ENCODE measurements around the gene DCN.

Gene DCN

DNA sequence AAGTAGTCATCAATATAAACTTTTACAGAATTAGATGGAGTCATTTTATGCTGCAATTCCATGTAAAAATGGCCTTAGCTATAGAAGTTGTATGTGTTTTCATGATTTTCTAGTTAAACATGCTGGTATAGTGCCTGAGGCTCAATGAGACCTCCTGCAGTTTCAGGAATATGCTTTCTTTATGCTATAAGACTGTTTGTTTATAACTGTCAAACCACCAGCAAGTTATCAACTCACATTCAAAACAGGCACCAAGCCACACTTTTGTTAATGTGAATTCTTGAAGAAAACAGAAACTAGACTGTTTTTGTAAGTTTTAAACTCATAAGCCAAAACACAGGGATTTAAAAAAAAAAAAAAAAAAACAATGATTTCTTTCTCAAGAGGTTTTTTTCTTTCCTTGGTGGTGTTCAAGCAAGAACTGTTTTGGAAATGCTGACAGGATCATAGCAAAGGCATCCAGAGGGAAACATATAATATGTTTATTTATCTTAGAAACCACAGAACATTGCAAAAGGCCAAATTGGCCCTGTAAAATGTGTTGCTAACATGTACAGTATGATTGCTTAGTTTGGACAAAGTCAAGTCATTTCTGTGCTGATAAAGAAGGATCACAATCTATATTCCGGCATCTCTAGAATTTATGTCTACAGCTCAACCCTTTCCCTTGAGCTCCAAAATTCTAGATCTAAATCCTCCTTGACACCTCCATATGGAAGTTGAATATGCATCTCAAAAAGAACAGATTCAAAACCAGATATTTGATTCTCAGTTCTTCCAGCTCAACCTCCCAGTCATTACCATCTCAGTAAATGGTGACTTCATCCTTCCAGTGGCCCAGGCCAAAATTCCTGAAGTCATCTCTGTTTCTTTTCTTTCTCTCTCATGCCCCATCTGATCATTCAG is 42.3 kb downstream of the DCN start:
- Histone ChIP-seq H2AFZ (ENCODE audit: low read depth, low read length) (no peak overlapping the region), H3K4me3 (ENCODE audit: low read depth in 1 of 2, low read length in 2 of 2) (no peak overlapping the region), H3K27me3 (ENCODE audit: insufficient read depth, low read length, poor library complexity) (no peaks in the 10 kb centered on the region), H3K27ac (ENCODE audit: low read length) (no peak overlapping the region), H3K9me3 (ENCODE audit: insufficient read depth, low read length, severe bottlenecking) (no peaks in the 10 kb centered on the region), H3K4me2 (ENCODE audit: insufficient read depth, low read length) (no peak overlapping the region), H3K4me1 (ENCODE audit: insufficient read depth, low read length) (no peaks in the 10 kb centered on the region), H3K36me3 (ENCODE audit: insufficient read depth, low read length) (no peaks in the 10 kb centered on the region), H3K9ac (ENCODE audit: low read depth, low read length) (no peak overlapping the region), H4K20me1 (ENCODE audit: insufficient read depth, low read length) (no peaks in the 10 kb centered on the region), H3K79me2 (ENCODE audit: insufficient read depth, low read length) (no peaks in the 10 kb centered on the region)
- TF ChIP-seq, protein P1, sequence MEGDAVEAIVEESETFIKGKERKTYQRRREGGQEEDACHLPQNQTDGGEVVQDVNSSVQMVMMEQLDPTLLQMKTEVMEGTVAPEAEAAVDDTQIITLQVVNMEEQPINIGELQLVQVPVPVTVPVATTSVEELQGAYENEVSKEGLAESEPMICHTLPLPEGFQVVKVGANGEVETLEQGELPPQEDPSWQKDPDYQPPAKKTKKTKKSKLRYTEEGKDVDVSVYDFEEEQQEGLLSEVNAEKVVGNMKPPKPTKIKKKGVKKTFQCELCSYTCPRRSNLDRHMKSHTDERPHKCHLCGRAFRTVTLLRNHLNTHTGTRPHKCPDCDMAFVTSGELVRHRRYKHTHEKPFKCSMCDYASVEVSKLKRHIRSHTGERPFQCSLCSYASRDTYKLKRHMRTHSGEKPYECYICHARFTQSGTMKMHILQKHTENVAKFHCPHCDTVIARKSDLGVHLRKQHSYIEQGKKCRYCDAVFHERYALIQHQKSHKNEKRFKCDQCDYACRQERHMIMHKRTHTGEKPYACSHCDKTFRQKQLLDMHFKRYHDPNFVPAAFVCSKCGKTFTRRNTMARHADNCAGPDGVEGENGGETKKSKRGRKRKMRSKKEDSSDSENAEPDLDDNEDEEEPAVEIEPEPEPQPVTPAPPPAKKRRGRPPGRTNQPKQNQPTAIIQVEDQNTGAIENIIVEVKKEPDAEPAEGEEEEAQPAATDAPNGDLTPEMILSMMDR (IDR thresholded peaks at IDR 0.05; ENCODE audit: borderline replicate concordance, extremely low read depth, low read length, poor library complexity, severe bottlenecking) = no peak
- no peak for TF ChIP-seq EZH2 (IDR thresholded peaks at IDR 0.05; ENCODE audit: borderline replicate concordance, low read depth, low read length, severe bottlenecking)
- ATAC-seq (ENCODE audit: insufficient read depth, low read depth) (no peak), DNase-seq (no peak)

DNA sequence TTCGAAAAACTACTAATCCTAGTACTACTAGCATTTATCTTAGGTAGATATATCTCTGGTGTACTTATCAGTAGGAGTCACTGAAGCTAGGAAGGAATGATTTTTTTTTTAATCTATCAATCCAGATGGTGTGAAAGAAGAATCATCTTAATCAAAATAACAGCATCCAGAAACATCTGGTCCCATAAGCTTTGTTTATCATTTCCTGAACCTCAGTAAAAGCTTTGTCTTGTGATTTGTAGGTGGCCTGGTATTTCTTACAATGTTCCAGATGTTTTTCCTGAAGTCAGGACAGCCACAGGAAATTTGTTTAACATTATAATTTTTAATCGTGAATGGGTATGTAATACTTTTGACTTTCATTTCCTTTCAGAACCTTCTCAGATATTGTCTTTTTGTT is 43.3 kb downstream of the DCN start:
- no peak overlapping the region for H3K9ac ChIP-seq (ENCODE audit: low read depth, low read length)
- no peaks in the 10 kb centered on the region for H3K79me2 ChIP-seq (ENCODE audit: insufficient read depth, low read length)
- no peak overlapping the region for H3K27ac ChIP-seq (ENCODE audit: low read length)
- TF ChIP-seq EZH2 (IDR thresholded peaks at IDR 0.05; ENCODE audit: borderline replicate concordance, low read depth, low read length, severe bottlenecking) = no peak
- TF ChIP-seq, protein P1 (IDR thresholded peaks at IDR 0.05; ENCODE audit: borderline replicate concordance, extremely low read depth, low read length, poor library complexity, severe bottlenecking) = no peak
- H3K4me2 ChIP-seq (ENCODE audit: insufficient read depth, low read length) = no peak overlapping the region
- H3K27me3 ChIP-seq (ENCODE audit: insufficient read depth, low read length, poor library complexity) = no peaks in the 10 kb centered on the region
- H3K4me3 ChIP-seq (ENCODE audit: low read depth in 1 of 2, low read length in 2 of 2) = no peak overlapping the region
- no peaks in the 10 kb centered on the region for H3K4me1 ChIP-seq (ENCODE audit: insufficient read depth, low read length)
- no peak overlapping the region for H2AFZ ChIP-seq (ENCODE audit: low read depth, low read length)
- ATAC-seq (ENCODE audit: insufficient read depth, low read depth) = no peak
- no peak for DNase-seq
- no peaks in the 10 kb centered on the region for H4K20me1 ChIP-seq (ENCODE audit: insufficient read depth, low read length)
- H3K9me3 ChIP-seq (ENCODE audit: insufficient read depth, low read length, severe bottlenecking) = no peaks in the 10 kb centered on the region
- H3K36me3 ChIP-seq (ENCODE audit: insufficient read depth, low read length) = no peaks in the 10 kb centered on the region

DNA sequence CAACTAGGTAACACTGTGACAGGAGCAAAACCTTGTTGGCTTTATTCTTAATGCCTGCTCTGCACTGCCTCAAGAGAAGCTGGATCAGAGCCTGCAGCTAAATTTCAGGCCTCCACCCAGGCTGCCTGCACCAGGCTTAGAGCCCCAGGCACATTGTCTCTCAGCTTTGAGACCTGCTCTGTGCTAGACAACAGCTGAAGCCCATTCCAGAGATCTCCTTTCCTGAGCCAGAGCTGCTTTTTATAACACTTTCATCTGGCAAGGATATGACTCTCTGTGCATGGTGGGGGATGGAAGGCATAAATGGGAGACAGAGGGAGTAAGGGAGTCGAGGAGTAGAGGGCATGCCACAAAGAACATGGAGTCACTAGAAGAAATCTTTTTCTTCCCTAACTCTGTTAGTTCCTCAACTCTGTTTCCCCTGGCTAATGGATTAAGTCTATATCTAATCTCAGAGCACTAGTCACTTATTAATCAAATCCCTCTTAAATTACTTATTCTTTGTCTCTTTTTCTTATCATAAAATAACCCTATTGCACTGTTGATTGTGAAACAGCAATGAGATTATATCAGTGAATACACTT is 44.2 kb downstream of the DCN start:
- DNase-seq = no peak
- no peak for ATAC-seq (ENCODE audit: insufficient read depth, low read depth)
- no peaks in the 10 kb centered on the region for H3K36me3 ChIP-seq (ENCODE audit: insufficient read depth, low read length)
- no peak overlapping the region for H3K4me2 ChIP-seq (ENCODE audit: insufficient read depth, low read length)
- H4K20me1 ChIP-seq (ENCODE audit: insufficient read depth, low read length) = no peaks in the 10 kb centered on the region
- H3K27me3 ChIP-seq (ENCODE audit: insufficient read depth, low read length, poor library complexity) = no peaks in the 10 kb centered on the region
- H3K9me3 ChIP-seq (ENCODE audit: insufficient read depth, low read length, severe bottlenecking) = no peaks in the 10 kb centered on the region
- no peak overlapping the region for H3K9ac ChIP-seq (ENCODE audit: low read depth, low read length)
- no peak overlapping the region for H2AFZ ChIP-seq (ENCODE audit: low read depth, low read length)
- TF ChIP-seq, protein P1 (IDR thresholded peaks at IDR 0.05; ENCODE audit: borderline replicate concordance, extremely low read depth, low read length, poor library complexity, severe bottlenecking) = no peak
- TF ChIP-seq EZH2 (IDR thresholded peaks at IDR 0.05; ENCODE audit: borderline replicate concordance, low read depth, low read length, severe bottlenecking) = no peak
- no peak overlapping the region for H3K4me3 ChIP-seq (ENCODE audit: low read depth in 1 of 2, low read length in 2 of 2)
- H3K4me1 ChIP-seq (ENCODE audit: insufficient read depth, low read length) = no peaks in the 10 kb centered on the region
- H3K79me2 ChIP-seq (ENCODE audit: insufficient read depth, low read length) = no peaks in the 10 kb centered on the region
- H3K27ac ChIP-seq (ENCODE audit: low read length) = no peak overlapping the region
